Forelimb muscle (tissue), 1 donor: Measurements from ENCODE around the gene CLC. TPM values are rescaled to one million over a fixed set of nuclear protein-coding genes. Genes with fewer than 3 reads are reported as not detected.
"Not testable (repeated sequence)": the region's sequence is repeated elsewhere in the genome, so short reads cannot be mapped to it uniquely, and the experiment has no call there.

ENCODE experiments used
- DNase-seq: peaks from one replicate; pipeline ENCODE4 v3.0.0-alpha.2; 2013; ENCODE audit warnings: low read depth
- polyA plus RNA-seq: library from polyadenylated mRNA; unstranded; fragments of 120-200 nt; gene quantifications from one replicate; pipeline ENCODE4 v1.2.1, GENCODE V29; 2013; ENCODE audit not compliant: insufficient read length

The CLC gene
- polyA plus RNA-seq, result 1.3 TPM

- DNase-seq, result no peak
These were observed at the start of gene CLC for GRCh38 chr19:39737891-39738290. Gene CLC, minus strand, starts transcription at chr19:39738029. Its CDS starts 77 bp downstream, at chr19:39737952.

DNA sequence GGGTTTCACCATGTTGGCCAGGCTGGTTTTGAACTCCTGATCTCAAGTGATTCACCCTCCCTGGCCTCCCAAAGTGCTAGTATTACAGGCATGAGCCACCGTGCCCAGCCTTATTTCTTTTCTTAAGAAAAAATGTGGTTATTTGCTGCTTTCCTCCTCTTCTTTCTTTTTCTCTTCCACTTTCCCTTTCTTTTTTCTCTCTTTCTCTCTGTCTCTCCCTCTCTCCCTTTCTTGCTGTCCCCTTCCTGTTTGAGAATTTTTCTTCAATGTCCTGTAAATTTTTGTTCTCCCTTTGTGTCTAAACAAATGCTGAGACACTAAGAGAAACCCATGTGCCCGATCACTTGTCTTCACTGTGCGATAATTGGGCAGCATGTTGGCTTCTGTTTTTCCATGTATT lies 43.1 kb upstream of the CLC start:
- DNase-seq, result no peak

GRCh38 chr19:39778763-39779162 lies 40.9 kb upstream of the CLC start, which contains the start of gene LEUTX:
Gene LEUTX, plus strand, starts transcription at chr19:39778854. Its CDS starts 67 bp downstream, at chr19:39778921.
- DNase-seq, result no peak

DNA sequence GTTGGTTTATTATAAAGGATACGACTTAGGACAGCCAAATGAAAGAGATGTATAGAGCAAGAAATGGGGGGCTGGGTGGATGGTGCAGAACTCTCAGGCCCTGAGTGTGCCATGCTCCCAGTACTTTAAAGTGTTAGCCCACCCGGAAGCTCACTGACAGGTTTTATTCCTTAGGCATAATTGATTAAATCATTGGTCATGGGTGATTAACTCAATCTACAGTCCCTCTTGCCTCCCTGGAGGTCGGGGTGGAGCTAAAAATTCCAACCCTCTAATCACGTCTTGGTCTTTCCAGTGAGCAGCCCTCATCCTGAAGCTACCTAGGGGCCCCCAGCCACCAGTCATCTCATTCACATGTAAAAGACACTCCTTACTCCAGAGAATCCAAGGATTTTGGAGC lies 31.0 kb upstream of the CLC start:
- no peak for DNase-seq

- DNase-seq, result no peak
These were observed 30.5 kb upstream of the CLC start for GRCh38 chr19:39768334-39768733.

- DNase-seq, result no peak
These were observed 27.6 kb upstream of the CLC start for GRCh38 chr19:39765091-39766076.

DNA sequence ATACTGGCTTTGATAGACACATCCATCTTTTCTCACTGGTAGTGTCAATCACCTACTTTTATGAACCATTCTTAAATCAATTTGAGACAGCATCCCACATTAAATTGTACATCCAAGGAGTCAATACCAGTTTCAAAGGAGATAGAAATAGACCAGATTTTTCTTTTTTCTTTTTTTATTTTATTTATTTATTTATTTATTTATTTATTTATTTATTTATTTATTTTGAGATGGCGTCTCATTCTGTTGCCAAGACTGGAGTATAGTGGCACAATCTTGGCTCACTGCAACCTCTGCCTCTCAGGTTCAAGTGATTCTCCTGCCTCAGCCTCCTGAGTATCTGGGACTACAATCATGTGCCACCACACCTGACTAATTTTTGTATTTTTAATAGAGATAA lies 24.0 kb upstream of the CLC start:
- not testable (repeated sequence) for DNase-seq

- DNase-seq, result no peak
These were observed 21.8 kb upstream of the CLC start for GRCh38 chr19:39759457-39760184.

- no peak for DNase-seq
These were observed 17.1 kb upstream of the CLC start for GRCh38 chr19:39754971-39755370.

DNA sequence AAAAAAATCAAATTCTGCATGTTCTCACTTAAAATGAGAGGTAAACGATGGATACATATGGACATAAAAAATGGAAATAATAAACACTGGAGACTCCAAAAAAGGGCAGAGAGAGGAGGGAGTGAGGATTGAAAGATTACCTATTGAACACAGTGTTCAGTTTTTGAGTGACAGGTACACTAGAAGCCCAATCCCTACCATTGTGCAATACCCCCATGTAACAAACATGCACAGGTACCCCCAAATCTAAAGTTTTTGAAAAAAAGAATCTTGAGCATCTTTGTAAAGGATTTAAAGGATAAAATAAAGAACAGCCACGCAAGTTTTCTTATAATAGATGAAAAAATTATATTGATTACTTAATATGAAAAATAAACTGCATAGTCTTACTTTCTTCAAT lies 16.7 kb upstream of the CLC start:
- no peak for DNase-seq

GRCh38 chr19:39752795-39753194 lies 15.0 kb upstream of the CLC start:
- no peak for DNase-seq

DNA sequence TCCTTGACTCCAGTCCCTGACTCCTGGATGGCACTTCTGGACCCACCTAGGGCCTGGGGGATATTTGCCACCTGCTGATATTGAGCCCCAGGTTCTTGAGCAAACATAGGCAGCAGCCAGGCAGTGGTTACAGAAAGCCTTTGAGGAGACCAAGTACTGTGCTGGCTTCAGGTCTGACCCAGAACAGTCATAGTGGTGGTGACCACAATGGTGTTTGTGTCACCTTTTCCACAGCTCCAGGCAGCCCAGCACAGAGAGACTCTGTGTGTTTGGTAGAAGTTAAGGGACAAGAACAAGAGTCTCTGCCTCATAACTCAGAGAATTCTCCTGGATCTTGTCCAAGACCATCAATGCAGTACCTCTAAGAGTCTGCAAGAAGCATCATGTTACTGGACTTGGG lies 14.6 kb upstream of the CLC start:
- DNase-seq, result no peak

DNA sequence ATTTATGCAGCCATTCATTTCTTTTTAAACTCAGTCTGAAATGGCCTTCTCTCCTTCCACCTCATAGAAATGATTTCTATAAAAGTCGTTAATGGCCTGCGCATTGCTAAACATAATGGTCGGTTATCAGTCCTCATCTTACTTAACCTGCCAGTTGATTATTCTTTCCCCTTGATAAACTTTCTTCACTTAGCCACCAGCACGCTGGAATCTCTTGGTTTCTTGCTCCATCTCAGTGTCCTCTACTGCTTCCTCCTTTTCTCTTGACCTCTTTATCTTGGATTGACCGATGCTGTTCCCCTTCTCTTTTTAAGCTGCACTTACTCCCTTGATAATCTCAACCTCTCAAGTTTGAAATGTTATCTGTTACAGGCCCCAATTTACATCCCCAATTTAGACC lies 12.2 kb upstream of the CLC start:
- no peak for DNase-seq

DNA sequence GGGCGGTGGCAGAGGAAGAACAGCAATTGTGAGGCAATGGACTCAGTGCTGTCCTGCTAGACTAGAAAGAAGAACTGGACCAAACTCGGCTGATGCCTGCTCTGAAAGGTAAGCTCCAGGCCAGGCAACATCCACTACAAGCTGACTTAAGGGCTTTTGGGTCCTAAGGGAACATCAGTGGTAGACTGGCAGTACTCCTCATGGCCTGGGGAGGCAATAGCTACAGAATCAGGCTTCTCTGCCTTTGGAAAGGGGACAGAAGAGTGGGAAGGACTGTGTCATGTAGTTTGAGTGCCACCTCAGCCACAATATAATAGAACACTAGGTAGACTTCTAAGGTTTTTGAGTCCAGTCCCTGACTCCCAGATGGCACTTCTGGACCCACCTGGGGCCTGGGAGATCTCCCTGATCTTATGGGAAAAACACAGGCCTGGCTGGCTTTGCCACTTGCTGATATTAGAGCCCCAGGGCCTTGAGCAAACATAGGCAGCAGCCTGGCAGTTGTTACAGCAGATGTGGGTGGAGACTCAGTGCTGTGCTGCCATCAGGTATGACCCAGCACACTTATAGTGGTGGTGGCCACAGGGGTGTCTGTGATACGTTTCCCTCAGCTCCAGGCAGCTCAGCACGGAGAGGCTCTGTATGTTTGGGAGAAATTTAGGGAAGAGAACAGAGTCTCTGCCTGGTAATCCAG lies 9.2 kb upstream of the CLC start:
- no peak for DNase-seq

DNA sequence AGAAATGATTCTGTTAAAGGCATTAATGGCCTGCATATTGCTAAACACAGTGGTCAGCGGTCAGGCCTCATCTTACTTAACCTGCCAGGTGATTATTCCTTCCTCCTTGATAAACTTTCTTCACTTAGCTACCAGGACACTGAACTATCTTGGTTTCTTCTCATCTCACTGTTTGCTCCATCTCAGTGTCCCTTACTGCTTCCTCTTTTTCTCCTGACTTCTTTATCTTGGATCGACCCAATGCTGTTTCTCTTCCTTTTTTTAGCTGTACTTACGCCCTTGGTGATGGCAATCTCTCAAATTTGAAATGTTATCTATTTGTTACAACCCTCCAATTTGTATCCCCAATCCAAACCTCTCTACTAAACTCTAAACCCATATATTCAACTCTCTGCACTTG lies 7.8 kb upstream of the CLC start:
- DNase-seq, result no peak

GRCh38 chr19:39740395-39740794 lies 2.6 kb upstream of the CLC start:
- DNase-seq, result no peak

- no peak for DNase-seq
These were observed 985 bp upstream of the CLC start for GRCh38 chr19:39738814-39739213.

DNA sequence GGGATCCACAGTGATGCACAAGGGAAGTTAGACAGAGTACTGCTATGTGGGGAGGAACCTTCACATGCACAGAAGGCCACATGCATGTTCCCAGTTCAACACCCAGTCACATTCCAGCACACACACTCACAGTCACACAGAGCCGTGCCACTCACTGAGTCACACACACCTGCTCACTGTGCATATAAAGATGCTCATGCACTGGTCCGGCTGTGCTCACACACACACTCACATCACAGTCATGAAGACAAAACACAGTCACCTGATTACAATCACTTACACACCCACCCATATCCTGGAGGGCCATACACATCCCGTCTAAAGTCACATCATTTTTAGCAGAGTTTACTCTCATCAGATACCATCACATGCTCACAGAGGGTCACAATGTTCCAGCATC lies 478 bp downstream of the CLC start:
- no peak for DNase-seq

GRCh38 chr19:39736088-39736487 lies 1.7 kb downstream of the CLC start:
- no peak for DNase-seq

- DNase-seq, result no peak
These were observed 2.1 kb downstream of the CLC start for GRCh38 chr19:39735688-39736087.

DNA sequence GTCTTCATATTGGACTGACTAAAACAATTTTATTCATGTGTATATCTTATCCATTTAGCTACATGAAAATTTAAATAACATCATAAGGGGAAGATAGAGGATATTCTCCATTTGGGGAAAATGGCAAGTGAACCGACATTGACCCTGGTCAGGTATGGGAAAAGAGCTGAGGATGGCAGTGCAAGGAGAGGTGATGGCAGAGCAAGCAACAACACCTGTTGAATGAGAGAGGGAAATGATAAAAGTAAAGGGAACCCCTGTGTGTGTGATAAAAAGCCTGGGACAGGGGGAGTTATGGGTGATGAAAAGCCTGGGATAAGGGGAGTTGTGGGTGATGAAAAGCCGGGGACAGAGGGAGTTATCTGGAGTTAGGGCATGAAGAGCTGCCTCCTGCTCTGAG lies 4.0 kb downstream of the CLC start:
- no peak for DNase-seq

GRCh38 chr19:39731685-39732084 lies 6.1 kb downstream of the CLC start:
- no peak for DNase-seq
